Stimulated activated CD4-positive, alpha-beta T cell treated with anti-CD3 and anti-CD28 coated beads, Interleukin-1b, Interleukin-23, amount 100 ng/mL, for 48 hours (primary cell): ENCODE measurements around the gene DDAH1.

Experiments used
- DNase-seq: peaks from one replicate; pipeline ENCODE4 v3.0.0-alpha.2; 2020

Gene DDAH1

GRCh38 chr1:85467929-85468540 is 3.1 kb upstream of the DDAH1 start:
- DNase-seq: no peak

GRCh38 chr1:85467036-85467435 is 2.1 kb upstream of the DDAH1 start:
- DNase-seq: no peak

- no peak for DNase-seq
Measured at GRCh38 chr1:85465786-85466134, 801 bp upstream of the DDAH1 start.

- peak; percentile 11 for DNase-seq
Measured at GRCh38 chr1:85464497-85465098, 361 bp downstream of the DDAH1 start.

- DNase-seq: no peak
Measured at GRCh38 chr1:85463731-85464496, 1.0 kb downstream of the DDAH1 start.

GRCh38 chr1:85462931-85463649 is 1.9 kb downstream of the DDAH1 start:
- DNase-seq: no peak

GRCh38 chr1:85461216-85461918 is 3.6 kb downstream of the DDAH1 start:
- no peak for DNase-seq

GRCh38 chr1:85460555-85461088 is 4.3 kb downstream of the DDAH1 start:
- DNase-seq: no peak

- no peak for DNase-seq
Measured at GRCh38 chr1:85459290-85459689, 5.7 kb downstream of the DDAH1 start.

GRCh38 chr1:85454214-85454613 is 10.7 kb downstream of the DDAH1 start:
- DNase-seq: no peak

- no peak for DNase-seq
Measured at GRCh38 chr1:85453640-85454194, 11.2 kb downstream of the DDAH1 start.

- DNase-seq: no peak
Measured at GRCh38 chr1:85452948-85453347, 12.0 kb downstream of the DDAH1 start.

- DNase-seq: no peak
Measured at GRCh38 chr1:85451236-85451830, 13.6 kb downstream of the DDAH1 start.

- DNase-seq: no peak
Measured at GRCh38 chr1:85450832-85451231, 14.1 kb downstream of the DDAH1 start.

- no peak for DNase-seq
Measured at GRCh38 chr1:85449356-85449755, 15.6 kb downstream of the DDAH1 start.

GRCh38 chr1:85448358-85448757 is 16.6 kb downstream of the DDAH1 start:
- DNase-seq: no peak

- no peak for DNase-seq
Measured at GRCh38 chr1:85447006-85447943, 17.7 kb downstream of the DDAH1 start.

GRCh38 chr1:85445906-85446305 is 19.1 kb downstream of the DDAH1 start:
- no peak for DNase-seq

- no peak for DNase-seq
Measured at GRCh38 chr1:85444381-85444780, 20.6 kb downstream of the DDAH1 start.

- no peak for DNase-seq
Measured at GRCh38 chr1:85440612-85441011, 24.3 kb downstream of the DDAH1 start.

GRCh38 chr1:85438353-85438752 is 26.6 kb downstream of the DDAH1 start:
- no peak for DNase-seq
